WTC11 (cell line): ENCODE measurements around the gene ATP2A1.

Source experiments
- CREM ChIP-seq: sonication (generic); formaldehyde crosslinking; IDR thresholded peaks from 2 replicates; pipeline ENCODE4 v1.8.1; 2022; ENCODE audit warnings: mild to moderate bottlenecking, missing genetic modification reagents, moderate library complexity
- TEAD4 ChIP-seq: sonication (generic); formaldehyde crosslinking; IDR thresholded peaks from 2 replicates; pipeline ENCODE4 v1.8.0; 2022; ENCODE audit warnings: mild to moderate bottlenecking, missing genetic modification reagents
- TF ChIP-seq, protein P1 (sequence below): sonication (generic); formaldehyde crosslinking; IDR thresholded peaks from 2 replicates; pipeline ENCODE4 v1.8.1; 2023; ENCODE audit warnings: mild to moderate bottlenecking, missing genetic modification reagents, moderate library complexity
- TF ChIP-seq, protein P2 (sequence below): sonication (generic); formaldehyde crosslinking; IDR thresholded peaks from 2 replicates; pipeline ENCODE4 v1.8.0; 2022; ENCODE audit warnings: missing genetic modification reagents
- TF ChIP-seq, protein P3 (sequence below): sonication (generic); formaldehyde crosslinking; IDR thresholded peaks from 2 replicates; pipeline ENCODE4 v1.8.1; 2023; ENCODE audit warnings: mild to moderate bottlenecking, missing genetic modification reagents, borderline replicate concordance

DNA sequence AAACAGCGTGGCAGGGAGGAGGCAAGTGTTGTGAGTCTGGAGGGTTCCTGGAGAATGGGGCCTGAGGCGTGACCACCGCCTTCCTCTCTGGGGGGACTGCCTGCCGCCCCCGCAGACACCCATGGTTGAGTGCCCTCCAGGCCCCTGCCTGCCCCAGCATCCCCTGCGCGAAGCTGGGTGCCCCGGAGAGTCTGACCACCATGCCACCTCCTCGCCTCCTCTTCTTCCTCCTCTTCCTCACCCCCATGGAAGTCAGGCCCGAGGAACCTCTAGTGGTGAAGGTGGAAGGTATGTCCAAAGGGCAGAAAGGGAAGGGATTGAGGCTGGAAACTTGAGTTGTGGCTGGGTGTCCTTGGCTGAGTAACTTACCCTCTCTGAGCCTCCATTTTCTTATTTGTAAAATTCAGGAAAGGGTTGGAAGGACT, 53.5 kb downstream of the ATP2A1 start, which contains the start of gene CD19:
- TF ChIP-seq, protein P1, sequence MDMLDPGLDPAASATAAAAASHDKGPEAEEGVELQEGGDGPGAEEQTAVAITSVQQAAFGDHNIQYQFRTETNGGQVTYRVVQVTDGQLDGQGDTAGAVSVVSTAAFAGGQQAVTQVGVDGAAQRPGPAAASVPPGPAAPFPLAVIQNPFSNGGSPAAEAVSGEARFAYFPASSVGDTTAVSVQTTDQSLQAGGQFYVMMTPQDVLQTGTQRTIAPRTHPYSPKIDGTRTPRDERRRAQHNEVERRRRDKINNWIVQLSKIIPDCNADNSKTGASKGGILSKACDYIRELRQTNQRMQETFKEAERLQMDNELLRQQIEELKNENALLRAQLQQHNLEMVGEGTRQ (CRISPR knock-in tag), result no peak
- TF ChIP-seq, protein P2, sequence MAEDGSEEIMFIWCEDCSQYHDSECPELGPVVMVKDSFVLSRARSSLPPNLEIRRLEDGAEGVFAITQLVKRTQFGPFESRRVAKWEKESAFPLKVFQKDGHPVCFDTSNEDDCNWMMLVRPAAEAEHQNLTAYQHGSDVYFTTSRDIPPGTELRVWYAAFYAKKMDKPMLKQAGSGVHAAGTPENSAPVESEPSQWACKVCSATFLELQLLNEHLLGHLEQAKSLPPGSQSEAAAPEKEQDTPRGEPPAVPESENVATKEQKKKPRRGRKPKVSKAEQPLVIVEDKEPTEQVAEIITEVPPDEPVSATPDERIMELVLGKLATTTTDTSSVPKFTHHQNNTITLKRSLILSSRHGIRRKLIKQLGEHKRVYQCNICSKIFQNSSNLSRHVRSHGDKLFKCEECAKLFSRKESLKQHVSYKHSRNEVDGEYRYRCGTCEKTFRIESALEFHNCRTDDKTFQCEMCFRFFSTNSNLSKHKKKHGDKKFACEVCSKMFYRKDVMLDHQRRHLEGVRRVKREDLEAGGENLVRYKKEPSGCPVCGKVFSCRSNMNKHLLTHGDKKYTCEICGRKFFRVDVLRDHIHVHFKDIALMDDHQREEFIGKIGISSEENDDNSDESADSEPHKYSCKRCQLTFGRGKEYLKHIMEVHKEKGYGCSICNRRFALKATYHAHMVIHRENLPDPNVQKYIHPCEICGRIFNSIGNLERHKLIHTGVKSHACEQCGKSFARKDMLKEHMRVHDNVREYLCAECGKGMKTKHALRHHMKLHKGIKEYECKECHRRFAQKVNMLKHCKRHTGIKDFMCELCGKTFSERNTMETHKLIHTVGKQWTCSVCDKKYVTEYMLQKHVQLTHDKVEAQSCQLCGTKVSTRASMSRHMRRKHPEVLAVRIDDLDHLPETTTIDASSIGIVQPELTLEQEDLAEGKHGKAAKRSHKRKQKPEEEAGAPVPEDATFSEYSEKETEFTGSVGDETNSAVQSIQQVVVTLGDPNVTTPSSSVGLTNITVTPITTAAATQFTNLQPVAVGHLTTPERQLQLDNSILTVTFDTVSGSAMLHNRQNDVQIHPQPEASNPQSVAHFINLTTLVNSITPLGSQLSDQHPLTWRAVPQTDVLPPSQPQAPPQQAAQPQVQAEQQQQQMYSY (CRISPR knock-in tag), result no peak
- no peak for TF ChIP-seq CREM
- TF ChIP-seq, protein P3, sequence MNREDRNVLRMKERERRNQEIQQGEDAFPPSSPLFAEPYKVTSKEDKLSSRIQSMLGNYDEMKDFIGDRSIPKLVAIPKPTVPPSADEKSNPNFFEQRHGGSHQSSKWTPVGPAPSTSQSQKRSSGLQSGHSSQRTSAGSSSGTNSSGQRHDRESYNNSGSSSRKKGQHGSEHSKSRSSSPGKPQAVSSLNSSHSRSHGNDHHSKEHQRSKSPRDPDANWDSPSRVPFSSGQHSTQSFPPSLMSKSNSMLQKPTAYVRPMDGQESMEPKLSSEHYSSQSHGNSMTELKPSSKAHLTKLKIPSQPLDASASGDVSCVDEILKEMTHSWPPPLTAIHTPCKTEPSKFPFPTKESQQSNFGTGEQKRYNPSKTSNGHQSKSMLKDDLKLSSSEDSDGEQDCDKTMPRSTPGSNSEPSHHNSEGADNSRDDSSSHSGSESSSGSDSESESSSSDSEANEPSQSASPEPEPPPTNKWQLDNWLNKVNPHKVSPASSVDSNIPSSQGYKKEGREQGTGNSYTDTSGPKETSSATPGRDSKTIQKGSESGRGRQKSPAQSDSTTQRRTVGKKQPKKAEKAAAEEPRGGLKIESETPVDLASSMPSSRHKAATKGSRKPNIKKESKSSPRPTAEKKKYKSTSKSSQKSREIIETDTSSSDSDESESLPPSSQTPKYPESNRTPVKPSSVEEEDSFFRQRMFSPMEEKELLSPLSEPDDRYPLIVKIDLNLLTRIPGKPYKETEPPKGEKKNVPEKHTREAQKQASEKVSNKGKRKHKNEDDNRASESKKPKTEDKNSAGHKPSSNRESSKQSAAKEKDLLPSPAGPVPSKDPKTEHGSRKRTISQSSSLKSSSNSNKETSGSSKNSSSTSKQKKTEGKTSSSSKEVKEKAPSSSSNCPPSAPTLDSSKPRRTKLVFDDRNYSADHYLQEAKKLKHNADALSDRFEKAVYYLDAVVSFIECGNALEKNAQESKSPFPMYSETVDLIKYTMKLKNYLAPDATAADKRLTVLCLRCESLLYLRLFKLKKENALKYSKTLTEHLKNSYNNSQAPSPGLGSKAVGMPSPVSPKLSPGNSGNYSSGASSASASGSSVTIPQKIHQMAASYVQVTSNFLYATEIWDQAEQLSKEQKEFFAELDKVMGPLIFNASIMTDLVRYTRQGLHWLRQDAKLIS, result no peak
- TF ChIP-seq TEAD4 (CRISPR knock-in tag), result no peak
